Tibial nerve (tissue), 3 donors: ENCODE results near the gene SDCBP2.

ENCODE experiments used
- POLR2A ChIP-seq, 2 donors: fragments of 450-650 bp; IDR thresholded peaks; one replicate each; pipeline ENCODE4 v1.6.1; 2017; ENCODE audit warnings: antibody characterized with exemption in 2 of 2, mild to moderate bottlenecking in 2 of 2, moderate library complexity in 2 of 2
- TF ChIP-seq, protein P1 (sequence below), 5 experiments: fragments of 200-600 bp in 3 of 5; fragments of 450-650 bp in 2 of 5; sonication (generic) in 3 of 5; IDR thresholded peaks; one replicate each; pipeline ENCODE4 v1.5.1; 2016 to 2019; ENCODE audit warnings: antibody characterized with exemption in 5 of 5, mild to moderate bottlenecking in 3 of 5, moderate library complexity in 2 of 5

DNA sequence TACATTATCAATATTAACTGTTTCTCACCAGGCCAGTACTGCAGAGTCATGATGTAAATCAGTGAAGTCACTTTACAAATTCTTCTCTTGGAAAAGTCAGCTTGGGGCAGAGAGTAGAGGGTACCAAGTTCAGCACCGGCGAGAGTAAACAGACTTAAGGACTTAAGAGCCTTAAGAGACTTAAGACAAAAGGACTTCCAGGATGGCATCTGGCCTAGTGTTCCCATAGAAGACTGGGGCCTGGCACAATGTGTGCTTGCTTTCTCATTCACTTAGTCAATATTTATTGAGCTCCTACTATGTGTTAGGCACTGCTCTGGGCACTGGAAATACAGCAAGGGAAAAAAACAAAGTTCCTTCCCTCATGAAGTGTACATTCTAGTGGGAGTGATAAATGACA is 64.2 kb downstream of the SDCBP2 start:
- TF ChIP-seq POLR2A (IDR thresholded peaks at IDR 0.05): no peak
- TF ChIP-seq, protein P1, sequence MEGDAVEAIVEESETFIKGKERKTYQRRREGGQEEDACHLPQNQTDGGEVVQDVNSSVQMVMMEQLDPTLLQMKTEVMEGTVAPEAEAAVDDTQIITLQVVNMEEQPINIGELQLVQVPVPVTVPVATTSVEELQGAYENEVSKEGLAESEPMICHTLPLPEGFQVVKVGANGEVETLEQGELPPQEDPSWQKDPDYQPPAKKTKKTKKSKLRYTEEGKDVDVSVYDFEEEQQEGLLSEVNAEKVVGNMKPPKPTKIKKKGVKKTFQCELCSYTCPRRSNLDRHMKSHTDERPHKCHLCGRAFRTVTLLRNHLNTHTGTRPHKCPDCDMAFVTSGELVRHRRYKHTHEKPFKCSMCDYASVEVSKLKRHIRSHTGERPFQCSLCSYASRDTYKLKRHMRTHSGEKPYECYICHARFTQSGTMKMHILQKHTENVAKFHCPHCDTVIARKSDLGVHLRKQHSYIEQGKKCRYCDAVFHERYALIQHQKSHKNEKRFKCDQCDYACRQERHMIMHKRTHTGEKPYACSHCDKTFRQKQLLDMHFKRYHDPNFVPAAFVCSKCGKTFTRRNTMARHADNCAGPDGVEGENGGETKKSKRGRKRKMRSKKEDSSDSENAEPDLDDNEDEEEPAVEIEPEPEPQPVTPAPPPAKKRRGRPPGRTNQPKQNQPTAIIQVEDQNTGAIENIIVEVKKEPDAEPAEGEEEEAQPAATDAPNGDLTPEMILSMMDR (IDR thresholded peaks at IDR 0.05): no peak
